GM23338 (cell line): ENCODE results near the gene A4GNT. TPM values are rescaled to one million over a fixed set of nuclear protein-coding genes. Genes with fewer than 3 reads are reported as not detected.

Experiments
- ATAC-seq: fragments of 200-7000 bp; cut with Tn5 transposase; 3 replicates; pipeline ENCODE4 v1.9.1; 2020
- DNase-seq: peaks from one replicate; pipeline ENCODE4 v3.0.0-alpha.2; 2015; ENCODE audit warnings: low spot score
- H2AFZ ChIP-seq: fragments of 200-600 bp; sonication (generic); 2 replicates; pipeline ENCODE4 v1.8.0; 2016; ENCODE audit warnings: antibody characterized with exemption, mild to moderate bottlenecking, moderate library complexity
- H3F3A ChIP-seq: fragments of 200-600 bp; sonication (generic); replicated peaks from 2 replicates; pipeline ENCODE4 v1.8.0; 2017; ENCODE audit warnings: antibody characterized with exemption, mixed run types, low read depth
- H3K27ac ChIP-seq: fragments of 200-600 bp; sonication (generic); 2 replicates; pipeline ENCODE4 v1.6.1; 2016; ENCODE audit warnings: low read depth
- H3K27me3 ChIP-seq: fragments of 200-600 bp; sonication (generic); 2 replicates; pipeline ENCODE4 v1.8.0; 2016; ENCODE audit warnings: mild to moderate bottlenecking, mixed run types, moderate library complexity; ENCODE audit not compliant: insufficient read depth
- H3K36me3 ChIP-seq: fragments of 200-600 bp; sonication (generic); 2 replicates; pipeline ENCODE4 v1.8.0; 2016; ENCODE audit warnings: mild to moderate bottlenecking; ENCODE audit not compliant: insufficient read depth
- H3K4me1 ChIP-seq: fragments of 200-600 bp; sonication (generic); 2 replicates; pipeline ENCODE4 v1.8.0; 2016; ENCODE audit warnings: mild to moderate bottlenecking, moderate library complexity; ENCODE audit not compliant: insufficient read depth
- H3K4me2 ChIP-seq: fragments of 200-600 bp; sonication (generic); 2 replicates; pipeline ENCODE4 v1.7.1; 2017; ENCODE audit warnings: mixed run types
- H3K4me3 ChIP-seq: fragments of 200-600 bp; sonication (generic); 2 replicates; pipeline ENCODE4 v1.6.1; 2016; ENCODE audit warnings: mixed run types
- H3K79me2 ChIP-seq: fragments of 200-600 bp; sonication (generic); replicated peaks from 2 replicates; pipeline ENCODE4 v1.8.0; 2017; ENCODE audit warnings: mild to moderate bottlenecking; ENCODE audit not compliant: insufficient read depth
- H3K9me2 ChIP-seq: fragments of 200-600 bp; sonication (generic); 2 replicates; pipeline ENCODE4 v1.8.0; 2017; ENCODE audit not compliant: insufficient read depth
- H4K20me1 ChIP-seq: fragments of 200-600 bp; sonication (generic); replicated peaks from 2 replicates; pipeline ENCODE4 v1.8.0; 2017; ENCODE audit warnings: mild to moderate bottlenecking; ENCODE audit not compliant: insufficient read depth
- H3K27ac Mint-ChIP-seq: 2 replicates; pipeline ENCODE4 v1.8.0; 2020; ENCODE audit warnings: inconsistent platforms, mild to moderate bottlenecking, moderate library complexity, mixed read lengths
- H3K27me3 Mint-ChIP-seq: 3 replicates; pipeline ENCODE4 v1.8.0; 2022; ENCODE audit warnings: low read depth, mild to moderate bottlenecking, moderate library complexity, mixed read lengths, inconsistent platforms; ENCODE audit not compliant: insufficient read depth, poor library complexity
- H3K36me3 Mint-ChIP-seq: 3 replicates; pipeline ENCODE4 v1.8.0; 2021; ENCODE audit warnings: low read depth, mild to moderate bottlenecking, inconsistent platforms, moderate library complexity, mixed read lengths
- H3K4me1 Mint-ChIP-seq: 3 replicates; pipeline ENCODE4 v1.8.0; 2020; ENCODE audit warnings: mild to moderate bottlenecking, inconsistent platforms, mixed read lengths
- H3K4me3 Mint-ChIP-seq: 3 replicates; pipeline ENCODE4 v1.8.0; 2021; ENCODE audit warnings: moderate library complexity, mild to moderate bottlenecking, inconsistent platforms, mixed read lengths
- H3K9me3 Mint-ChIP-seq: 3 replicates; pipeline ENCODE4 v1.8.0; 2020; ENCODE audit warnings: moderate library complexity, mild to moderate bottlenecking, inconsistent platforms, mixed read lengths
- CREB1 ChIP-seq: fragments of 250-450 bp; sonication (Bioruptor Pico); IDR thresholded peaks from 2 replicates; pipeline ENCODE4 v1.5.0; 2020; ENCODE audit warnings: low read depth, mild to moderate bottlenecking, moderate library complexity
- CTCF ChIP-seq, 2 experiments: fragments of 200-600 bp in 1 of 2; sonication (generic) in 1 of 2; conservative IDR thresholded peaks; 2 replicates each; pipeline versions ENCODE4 v1.5.1 to v1.6.1; 2016 to 2017; ENCODE audit warnings: antibody characterized with exemption in 2 of 2, low read depth in 2 of 2, mild to moderate bottlenecking in 2 of 2, moderate library complexity in 1 of 2
- ETS1 ChIP-seq: IDR thresholded peaks from 2 replicates; pipeline ENCODE4 v1.6.1; 2016; ENCODE audit warnings: antibody characterized with exemption
- EZH2 ChIP-seq: fragments of 200-600 bp; sonication (generic); IDR thresholded peaks from one replicate; pipeline ENCODE4 v1.8.0; 2017; ENCODE audit warnings: antibody characterized with exemption, mild to moderate bottlenecking, low read depth; ENCODE audit not compliant: unreplicated experiment
- JUNB ChIP-seq: IDR thresholded peaks from one replicate; pipeline ENCODE4 v1.6.1; 2016; ENCODE audit warnings: antibody characterized with exemption; ENCODE audit not compliant: unreplicated experiment
- NANOG ChIP-seq: IDR thresholded peaks from 2 replicates; pipeline ENCODE4 v1.6.1; 2016; ENCODE audit warnings: antibody characterized with exemption, borderline replicate concordance
- POLR2AphosphoS5 ChIP-seq: IDR thresholded peaks from 2 replicates; pipeline ENCODE4 v1.6.1; 2016; ENCODE audit warnings: antibody characterized with exemption, low read depth
- STAT1 ChIP-seq: IDR thresholded peaks from one replicate; pipeline ENCODE4 v1.6.1; 2016; ENCODE audit warnings: antibody characterized with exemption; ENCODE audit not compliant: unreplicated experiment
- ZNF114 ChIP-seq: fragments of 250-450 bp; sonication (Bioruptor Pico); IDR thresholded peaks from 2 replicates; pipeline ENCODE4 v1.5.0; 2020; ENCODE audit warnings: mild to moderate bottlenecking, moderate library complexity
- ZNF331 ChIP-seq: fragments of 250-450 bp; sonication (Bioruptor Pico); IDR thresholded peaks from 2 replicates; pipeline ENCODE4 v1.5.0; 2020; ENCODE audit warnings: low read depth, mild to moderate bottlenecking, moderate library complexity
- ZNF462 ChIP-seq: fragments of 250-450 bp; sonication (Bioruptor Pico); IDR thresholded peaks from 2 replicates; pipeline ENCODE4 v1.5.0; 2020; ENCODE audit warnings: mild to moderate bottlenecking, moderate library complexity
- polyA plus RNA-seq: library from polyadenylated mRNA; unstranded; fragments of >200 nt; fragmentation: Nextera tagmentation; extraction: Ambion mirVana; gene quantifications from 2 replicates; pipeline ENCODE4 v1.2.1, GENCODE V29; 2016
- total RNA-seq: library from RNA; depleted of rRNA; stranded (reverse); fragments of >200 nt; shearing (Covaris generic); gene quantifications from 2 replicates; pipeline ENCODE4 v1.2.3, GENCODE V29; 2014

The A4GNT gene
- total and polyA plus RNA-seq, 2 experiments from 2014 or later = not detected

GRCh38 chr3:138139691-138140090 is 7.5 kb upstream of the A4GNT start:
- DNase-seq (no peak), ATAC-seq (no peak)
- H3K79me2 ChIP-seq = no peaks in the 10 kb centered on the region
- H3K36me3 ChIP-seq = no peaks in the 10 kb centered on the region
- H2AFZ ChIP-seq = no peak overlapping the region
- TF ChIP-seq ZNF462 (CRISPR knock-in tag) (no peak), STAT1 (no peak), ETS1 (no peak), CREB1 (CRISPR knock-in tag) (no peak), CTCF (conservative IDR thresholded peaks at IDR 0.05; ENCODE audit: low read depth in 2 of 2) (no peak), ZNF114 (CRISPR knock-in tag) (no peak), NANOG (no peak), EZH2 (no peak), JUNB (no peak), POLR2AphosphoS5 (no peak), ZNF331 (no peak)
- H3K36me3 Mint-ChIP-seq = no peaks in the 10 kb centered on the region
- no peaks in the 10 kb centered on the region for H3K27me3 Mint-ChIP-seq
- H3K4me1 ChIP-seq = no peaks in the 10 kb centered on the region
- peaks cover 4% of the 10 kb centered on the region; the same call in 2 of the 3 replicates for H3K4me1 Mint-ChIP-seq
- no peak overlapping the region for H3K4me3 Mint-ChIP-seq
- no peak overlapping the region for H3K27ac Mint-ChIP-seq
- peaks cover 27% of the 10 kb centered on the region for H3K9me2 ChIP-seq
- H4K20me1 ChIP-seq = no peaks in the 10 kb centered on the region
- no peaks in the 10 kb centered on the region; the same call in 2 of the 3 replicates for H3K9me3 Mint-ChIP-seq
- no peak overlapping the region for H3K4me2 ChIP-seq
- H3K4me3 ChIP-seq = no peak overlapping the region
- no peaks in the 10 kb centered on the region for H3K27me3 ChIP-seq
- H3F3A ChIP-seq = no peaks in the 10 kb centered on the region
- H3K27ac ChIP-seq = no peak overlapping the region
